Smooth muscle cell (in vitro differentiated cells): ENCODE results near the gene HIVEP3. TPM values are rescaled to one million over a fixed set of nuclear protein-coding genes. Genes with fewer than 3 reads are reported as not detected.

Experiments used
- DNase-seq: peaks from one replicate; lab custom pipeline; 2025; ENCODE audit not compliant: unreplicated experiment; lab: John Stamatoyannopoulos, UW
- H2AFZ ChIP-seq: fragments of 200-600 bp; sonication (generic); 2 replicates; pipeline ENCODE4 v1.6.0; 2016; ENCODE audit warnings: antibody characterized with exemption, low read depth, mild to moderate bottlenecking
- H3F3A ChIP-seq: fragments of 200-600 bp; sonication (generic); 2 replicates; pipeline ENCODE4 v1.6.0; 2017; ENCODE audit warnings: antibody characterized with exemption, low read depth
- H3K27ac ChIP-seq: fragments of 200-600 bp; sonication (generic); 2 replicates; pipeline ENCODE4 v1.5.1; 2016; ENCODE audit warnings: low read depth, mild to moderate bottlenecking
- H3K27me3 ChIP-seq: fragments of 200-600 bp; sonication (generic); 2 replicates; pipeline ENCODE4 v1.6.1; 2016; ENCODE audit warnings: low read depth, mild to moderate bottlenecking
- H3K36me3 ChIP-seq: fragments of 200-600 bp; sonication (generic); 2 replicates; pipeline ENCODE4 v1.5.1; 2016; ENCODE audit warnings: low read depth
- H3K4me1 ChIP-seq: fragments of 200-600 bp; sonication (generic); 2 replicates; pipeline ENCODE4 v1.5.1; 2016; ENCODE audit warnings: low read depth
- H3K4me2 ChIP-seq: fragments of 200-600 bp; sonication (generic); 2 replicates; pipeline ENCODE4 v1.6.0; 2016; ENCODE audit warnings: mild to moderate bottlenecking
- H3K4me3 ChIP-seq: fragments of 200-600 bp; sonication (generic); 2 replicates; pipeline ENCODE4 v1.5.1; 2016; ENCODE audit warnings: mild to moderate bottlenecking
- H3K79me2 ChIP-seq: fragments of 200-600 bp; sonication (generic); 2 replicates; pipeline ENCODE4 v1.6.0; 2016; ENCODE audit warnings: low read depth, mild to moderate bottlenecking
- H3K9ac ChIP-seq: fragments of 200-600 bp; sonication (generic); 2 replicates; pipeline ENCODE4 v1.6.0; 2016; ENCODE audit warnings: low read depth
- H3K9me3 ChIP-seq: fragments of 200-600 bp; sonication (generic); replicated peaks from 2 replicates; pipeline ENCODE4 v1.5.1; 2016; ENCODE audit warnings: low read depth
- H4K20me1 ChIP-seq: fragments of 200-600 bp; sonication (generic); 2 replicates; pipeline ENCODE4 v1.6.0; 2016; ENCODE audit warnings: low read depth
- WGBS: methylation state at CpG from one replicate; pipeline ENCODE4 v1.1.7; 2016; ENCODE audit warnings: low lambda C conversion rate; 5-methylcytosine and 5-hydroxymethylcytosine counted together
- polyA plus RNA-seq: library from polyadenylated mRNA; unstranded; fragments of >200 nt; fragmentation: Nextera tagmentation; extraction: Ambion mirVana; gene quantifications from 2 replicates; pipeline ENCODE4 v1.2.1, GENCODE V29; 2016
- total RNA-seq: library from RNA; depleted of rRNA; stranded (reverse); fragments of >200 nt; gene quantifications from 2 replicates; pipeline ENCODE4 v1.2.3, GENCODE V29; 2014
- TF ChIP-seq, protein P1 (sequence below): fragments of 200-600 bp; sonication (generic); IDR thresholded peaks from 2 replicates; pipeline ENCODE4 v1.5.1; 2017; ENCODE audit warnings: borderline replicate concordance, mild to moderate bottlenecking, antibody characterized with exemption; ENCODE audit not compliant: insufficient read depth, poor library complexity, severe bottlenecking

Gene HIVEP3
- total and polyA plus RNA-seq, 2 experiments from 2014 or later, result 2.1 to 6.4 TPM

DNA sequence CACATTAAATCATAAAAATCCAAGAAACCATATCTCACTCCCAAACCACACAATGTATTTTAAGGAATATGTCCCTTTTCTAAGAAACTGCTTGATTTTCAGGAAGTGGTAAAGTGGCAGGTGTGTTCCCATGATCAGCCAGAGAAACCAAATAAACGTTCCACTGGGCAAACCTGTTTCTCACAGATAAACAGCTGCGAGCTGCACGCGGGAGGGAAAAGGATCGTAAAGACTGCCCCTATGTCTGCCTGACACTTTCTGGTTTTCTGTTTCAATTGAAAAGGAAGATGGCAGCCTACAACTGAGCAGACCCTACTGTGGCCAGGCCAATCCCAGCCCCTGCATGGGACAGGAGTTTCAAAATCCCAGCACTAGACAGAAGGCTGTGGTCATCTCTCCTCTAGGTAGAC lies 36.6 kb downstream of the HIVEP3 start:
- H3K27ac ChIP-seq, result no peak overlapping the region
- DNase-seq, result no peak

GRCh38 chr1:41880950-41881885 lies 37.5 kb downstream of the HIVEP3 start:
- Histone ChIP-seq H3K4me2 (no peak overlapping the region), H2AFZ (no peak overlapping the region), H3K9me3 (no peaks in the 10 kb centered on the region), H3K27me3 (no peaks in the 10 kb centered on the region), H3K79me2 (no peaks in the 10 kb centered on the region), H3K9ac (no peak overlapping the region), H3K27ac (no peak overlapping the region), H3K4me3 (no peak overlapping the region), H3F3A (no peaks in the 10 kb centered on the region), H3K4me1 (peaks cover 12% of the 10 kb centered on the region), H3K36me3 (no peaks in the 10 kb centered on the region), H4K20me1 (no peaks in the 10 kb centered on the region)
- no peak for DNase-seq
- 88% methylated on average over 5 of the region's 5 CpGs for WGBS
- TF ChIP-seq, protein P1, sequence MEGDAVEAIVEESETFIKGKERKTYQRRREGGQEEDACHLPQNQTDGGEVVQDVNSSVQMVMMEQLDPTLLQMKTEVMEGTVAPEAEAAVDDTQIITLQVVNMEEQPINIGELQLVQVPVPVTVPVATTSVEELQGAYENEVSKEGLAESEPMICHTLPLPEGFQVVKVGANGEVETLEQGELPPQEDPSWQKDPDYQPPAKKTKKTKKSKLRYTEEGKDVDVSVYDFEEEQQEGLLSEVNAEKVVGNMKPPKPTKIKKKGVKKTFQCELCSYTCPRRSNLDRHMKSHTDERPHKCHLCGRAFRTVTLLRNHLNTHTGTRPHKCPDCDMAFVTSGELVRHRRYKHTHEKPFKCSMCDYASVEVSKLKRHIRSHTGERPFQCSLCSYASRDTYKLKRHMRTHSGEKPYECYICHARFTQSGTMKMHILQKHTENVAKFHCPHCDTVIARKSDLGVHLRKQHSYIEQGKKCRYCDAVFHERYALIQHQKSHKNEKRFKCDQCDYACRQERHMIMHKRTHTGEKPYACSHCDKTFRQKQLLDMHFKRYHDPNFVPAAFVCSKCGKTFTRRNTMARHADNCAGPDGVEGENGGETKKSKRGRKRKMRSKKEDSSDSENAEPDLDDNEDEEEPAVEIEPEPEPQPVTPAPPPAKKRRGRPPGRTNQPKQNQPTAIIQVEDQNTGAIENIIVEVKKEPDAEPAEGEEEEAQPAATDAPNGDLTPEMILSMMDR, result no peak

More for the DNA sequence above, 36.6 kb downstream of the HIVEP3 start:
- Histone ChIP-seq H3K4me1 (peaks cover 5% of the 10 kb centered on the region), H3K36me3 (no peaks in the 10 kb centered on the region), H3K9me3 (no peaks in the 10 kb centered on the region), H2AFZ (no peak overlapping the region), H3K79me2 (no peaks in the 10 kb centered on the region), H3K9ac (no peak overlapping the region), H3F3A (no peaks in the 10 kb centered on the region), H4K20me1 (no peaks in the 10 kb centered on the region), H3K27me3 (no peaks in the 10 kb centered on the region), H3K4me3 (no peak overlapping the region), H3K4me2 (no peak overlapping the region)
- WGBS, result 62% methylated on average over 5 of the region's 5 CpGs
- TF ChIP-seq, protein P1, result no peak

DNA sequence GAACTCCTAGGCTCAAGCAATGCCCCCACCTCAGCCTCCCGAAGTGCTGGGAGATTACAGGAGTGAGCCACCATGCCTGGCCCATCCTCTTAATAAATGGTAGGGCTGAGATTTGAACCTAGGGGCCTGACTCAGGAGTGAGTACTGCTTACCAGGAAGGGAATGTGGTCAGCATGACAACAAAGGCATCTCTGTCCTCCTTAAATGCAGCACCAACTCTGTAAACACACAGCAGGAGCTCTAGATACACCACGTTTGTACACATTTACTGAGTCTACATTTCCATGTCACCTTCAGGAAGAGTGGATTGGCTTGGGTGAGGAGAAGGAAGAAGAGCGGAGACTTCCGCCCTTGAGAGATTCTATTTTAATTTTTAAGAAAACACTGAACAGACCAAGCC lies 38.5 kb downstream of the HIVEP3 start:
- H3K79me2 ChIP-seq, result no peaks in the 10 kb centered on the region
- H3K4me3 ChIP-seq, result no peak overlapping the region
- H4K20me1 ChIP-seq, result no peaks in the 10 kb centered on the region
- H3K4me2 ChIP-seq, result no peak overlapping the region
- H3K27ac ChIP-seq, result no peak overlapping the region
- no peaks in the 10 kb centered on the region for H3K9me3 ChIP-seq
- H3K27me3 ChIP-seq, result no peaks in the 10 kb centered on the region
- H3K36me3 ChIP-seq, result no peaks in the 10 kb centered on the region
- H3K4me1 ChIP-seq, result peaks cover 12% of the 10 kb centered on the region
- WGBS, result 62% methylated on average over 4 of the region's 4 CpGs
- H3F3A ChIP-seq, result no peaks in the 10 kb centered on the region
- TF ChIP-seq, protein P1, result no peak
- DNase-seq, result no peak
- no peak overlapping the region for H3K9ac ChIP-seq
- H2AFZ ChIP-seq, result no peak overlapping the region
